ENCODE measurements around the gene SREBF2.

Gene SREBF2

GRCh38 chr22:41844036-41844435 lies 11.1 kb downstream of the SREBF2 start:
- WGBS, 2 experiments (ENCODE audit: insufficient coverage in 2 of 2) = no CpG with 5 or more reads among the region's 1 CpG
- H3K4me1 ChIP-seq (ENCODE audit: control insufficient read depth, insufficient read depth, low read length, poor library complexity, severe bottlenecking) = peaks cover 43% of the 10 kb centered on the region
- H3K4me3 ChIP-seq (ENCODE audit: extremely low read depth, insufficient read depth, low read length, poor library complexity, severe bottlenecking) = no peak overlapping the region
- peaks cover 64% of the 10 kb centered on the region for H3K36me3 ChIP-seq (ENCODE audit: control insufficient read depth, insufficient read depth, low read length)
- no peak overlapping the region for H3K27ac ChIP-seq (ENCODE audit: low read depth, low read length, severe bottlenecking)
- no peaks in the 10 kb centered on the region for H3K9me3 ChIP-seq (ENCODE audit: control insufficient read depth, low read length)

DNA sequence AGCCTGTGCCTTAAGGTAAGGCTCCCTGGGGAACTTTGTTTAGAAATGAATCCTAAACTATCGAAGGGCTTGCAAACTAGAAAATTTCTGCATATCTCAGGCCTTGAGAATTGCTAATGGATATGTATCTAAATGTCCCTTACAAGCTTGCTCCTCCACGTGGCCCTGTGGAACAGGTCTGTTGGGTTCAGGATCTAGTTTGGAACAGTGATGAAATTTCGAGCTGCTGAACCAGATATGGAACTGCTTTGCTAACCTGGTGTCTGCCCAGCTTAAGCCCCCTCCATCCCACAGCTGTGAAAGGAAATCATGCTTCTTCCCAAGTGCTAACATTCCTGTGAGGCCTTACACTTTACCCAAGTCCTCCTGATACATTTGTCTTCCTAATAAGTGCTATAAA lies 11.6 kb downstream of the SREBF2 start:
- H3K27ac ChIP-seq (ENCODE audit: low read depth, low read length, severe bottlenecking) = peak overlapping the region; percentile 8
- WGBS, 2 experiments (ENCODE audit: insufficient coverage in 2 of 2) = 68 to 88% methylated on average over 2 to 3 of the region's 3 CpGs
- no peaks in the 10 kb centered on the region for H3K9me3 ChIP-seq (ENCODE audit: control insufficient read depth, low read length)
- H3K4me1 ChIP-seq (ENCODE audit: control insufficient read depth, insufficient read depth, low read length, poor library complexity, severe bottlenecking) = peaks cover 43% of the 10 kb centered on the region
- H3K36me3 ChIP-seq (ENCODE audit: control insufficient read depth, insufficient read depth, low read length) = peaks cover 64% of the 10 kb centered on the region
- no peak overlapping the region for H3K4me3 ChIP-seq (ENCODE audit: extremely low read depth, insufficient read depth, low read length, poor library complexity, severe bottlenecking)

GRCh38 chr22:41845380-41846267 lies 12.7 kb downstream of the SREBF2 start:
- no peak overlapping the region for H3K4me3 ChIP-seq (ENCODE audit: extremely low read depth, insufficient read depth, low read length, poor library complexity, severe bottlenecking)
- H3K36me3 ChIP-seq (ENCODE audit: control insufficient read depth, insufficient read depth, low read length) = peaks cover 65% of the 10 kb centered on the region
- H3K4me1 ChIP-seq (ENCODE audit: control insufficient read depth, insufficient read depth, low read length, poor library complexity, severe bottlenecking) = peaks cover 43% of the 10 kb centered on the region
- H3K27ac ChIP-seq (ENCODE audit: low read depth, low read length, severe bottlenecking) = peak overlapping the region; percentile 78
- WGBS, 2 experiments (ENCODE audit: insufficient coverage in 2 of 2) = 65 to 78% methylated on average over 3 to 4 of the region's 4 CpGs
- H3K9me3 ChIP-seq (ENCODE audit: control insufficient read depth, low read length) = no peaks in the 10 kb centered on the region

DNA sequence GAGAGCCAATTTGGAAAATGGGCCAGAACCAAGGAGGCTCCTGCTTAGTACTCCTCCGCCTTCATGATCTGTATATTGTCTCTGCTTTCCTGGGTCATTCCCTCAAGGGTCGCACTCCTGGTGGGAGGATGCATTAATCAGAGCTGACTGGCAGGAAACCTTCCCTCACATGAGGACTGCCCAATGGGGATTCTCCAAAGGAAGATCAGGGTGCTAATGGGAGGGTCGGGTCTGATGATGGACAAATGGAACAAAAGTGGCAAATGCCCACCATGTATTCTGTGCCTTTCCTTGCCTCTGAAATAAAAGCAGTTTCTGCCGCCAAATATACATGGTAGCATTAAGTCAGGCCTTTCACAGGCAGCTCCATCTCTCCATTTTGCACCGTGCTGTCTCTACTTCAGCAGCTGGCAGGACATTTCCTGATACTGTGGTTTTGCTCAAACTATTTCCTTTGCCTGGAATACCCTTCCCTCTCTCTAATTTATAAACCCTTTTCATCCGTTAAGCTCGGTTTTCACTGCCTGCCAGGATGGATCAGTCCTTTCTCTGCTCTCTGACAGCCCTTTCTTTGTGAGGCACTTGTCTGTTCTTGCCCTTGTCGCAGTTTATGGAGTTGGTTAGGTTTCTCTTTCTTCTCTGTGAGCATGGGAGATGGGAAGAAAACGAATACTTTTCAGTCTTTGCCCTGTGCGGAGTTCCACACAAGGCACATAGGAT lies 13.5 kb downstream of the SREBF2 start:
- Histone ChIP-seq H3K36me3 (ENCODE audit: control insufficient read depth, insufficient read depth, low read length) (peaks cover 64% of the 10 kb centered on the region), H3K9me3 (ENCODE audit: control insufficient read depth, low read length) (no peaks in the 10 kb centered on the region), H3K27ac (ENCODE audit: low read depth, low read length, severe bottlenecking) (peak overlapping the region; percentile 78), H3K4me1 (ENCODE audit: control insufficient read depth, insufficient read depth, low read length, poor library complexity, severe bottlenecking) (peaks cover 37% of the 10 kb centered on the region), H3K4me3 (ENCODE audit: extremely low read depth, insufficient read depth, low read length, poor library complexity, severe bottlenecking) (no peak overlapping the region)
- 78 to 86% methylated on average over 6 to 7 of the region's 10 CpGs for WGBS, 2 experiments (ENCODE audit: insufficient coverage in 2 of 2)

DNA sequence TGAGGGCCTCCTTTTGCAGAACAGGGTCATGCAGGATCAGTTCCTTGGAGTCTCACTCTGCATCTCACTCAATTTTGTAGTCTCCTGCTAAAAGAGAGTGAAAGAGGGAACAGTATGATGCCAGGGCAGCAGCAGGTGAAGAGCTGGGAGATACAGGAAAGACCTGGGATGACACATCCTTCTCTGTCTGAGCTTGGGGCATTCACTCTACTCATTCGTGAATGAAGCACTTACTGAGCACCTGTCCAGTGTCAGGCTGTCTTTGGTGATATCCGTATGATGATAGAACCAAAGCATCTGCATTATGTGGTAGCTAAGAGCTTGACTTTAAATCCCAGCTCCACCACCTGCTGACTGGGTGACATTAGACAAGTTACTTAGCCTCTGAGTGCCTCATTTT lies 14.4 kb downstream of the SREBF2 start:
- peaks cover 62% of the 10 kb centered on the region for H3K36me3 ChIP-seq (ENCODE audit: control insufficient read depth, insufficient read depth, low read length)
- no peak overlapping the region for H3K4me3 ChIP-seq (ENCODE audit: extremely low read depth, insufficient read depth, low read length, poor library complexity, severe bottlenecking)
- H3K4me1 ChIP-seq (ENCODE audit: control insufficient read depth, insufficient read depth, low read length, poor library complexity, severe bottlenecking) = peaks cover 36% of the 10 kb centered on the region
- 88 to 96% methylated on average over 2 of the region's 2 CpGs for WGBS, 2 experiments (ENCODE audit: insufficient coverage in 2 of 2)
- H3K9me3 ChIP-seq (ENCODE audit: control insufficient read depth, low read length) = no peaks in the 10 kb centered on the region
- H3K27ac ChIP-seq (ENCODE audit: low read depth, low read length, severe bottlenecking) = no peak overlapping the region

DNA sequence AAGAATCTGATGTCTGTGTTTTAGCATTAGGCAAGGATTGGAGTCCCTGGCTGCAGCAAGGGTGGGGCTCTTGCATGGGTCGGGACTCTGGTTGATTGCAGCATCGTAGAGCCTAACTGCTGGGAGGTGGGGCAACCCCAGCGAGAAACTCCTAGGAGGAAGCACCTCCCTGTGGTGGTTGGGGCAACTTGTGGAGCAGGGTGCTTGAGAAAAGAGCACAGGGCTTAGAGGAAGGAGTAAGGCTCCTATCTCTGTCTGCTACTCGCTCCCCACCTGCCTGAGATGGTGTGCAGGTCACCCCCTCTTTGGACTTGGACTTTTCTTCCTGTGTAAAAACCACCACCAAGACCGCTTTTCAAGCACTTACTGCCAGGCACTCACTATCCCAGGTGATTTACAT lies 15.6 kb downstream of the SREBF2 start:
- H3K36me3 ChIP-seq (ENCODE audit: control insufficient read depth, insufficient read depth, low read length) = peaks cover 60% of the 10 kb centered on the region
- 89 to 93% methylated on average over 4 to 5 of the region's 5 CpGs for WGBS, 2 experiments (ENCODE audit: insufficient coverage in 2 of 2)

GRCh38 chr22:41856469-41856868 lies 23.6 kb downstream of the SREBF2 start:
- Histone ChIP-seq H3K4me3 (ENCODE audit: extremely low read depth, insufficient read depth, low read length, poor library complexity, severe bottlenecking) (no peak overlapping the region), H3K4me1 (ENCODE audit: control insufficient read depth, insufficient read depth, low read length, poor library complexity, severe bottlenecking) (peaks cover 23% of the 10 kb centered on the region), H3K36me3 (ENCODE audit: control insufficient read depth, insufficient read depth, low read length) (peaks cover 44% of the 10 kb centered on the region), H3K9me3 (ENCODE audit: control insufficient read depth, low read length) (no peaks in the 10 kb centered on the region), H3K27ac (ENCODE audit: low read depth, low read length, severe bottlenecking) (peak overlapping the region; percentile 30)
- WGBS, 2 experiments (ENCODE audit: insufficient coverage in 2 of 2) = 100% methylated on average over 1 of the region's 2 CpGs; no CpG with 5 or more reads in 1 of the 2 experiments

More for the DNA sequence above, 15.6 kb downstream of the SREBF2 start:
- Histone ChIP-seq H3K9me3 (ENCODE audit: control insufficient read depth, low read length) (no peaks in the 10 kb centered on the region), H3K4me1 (ENCODE audit: control insufficient read depth, insufficient read depth, low read length, poor library complexity, severe bottlenecking) (peaks cover 34% of the 10 kb centered on the region), H3K4me3 (ENCODE audit: extremely low read depth, insufficient read depth, low read length, poor library complexity, severe bottlenecking) (no peak overlapping the region), H3K27ac (ENCODE audit: low read depth, low read length, severe bottlenecking) (no peak overlapping the region)

DNA sequence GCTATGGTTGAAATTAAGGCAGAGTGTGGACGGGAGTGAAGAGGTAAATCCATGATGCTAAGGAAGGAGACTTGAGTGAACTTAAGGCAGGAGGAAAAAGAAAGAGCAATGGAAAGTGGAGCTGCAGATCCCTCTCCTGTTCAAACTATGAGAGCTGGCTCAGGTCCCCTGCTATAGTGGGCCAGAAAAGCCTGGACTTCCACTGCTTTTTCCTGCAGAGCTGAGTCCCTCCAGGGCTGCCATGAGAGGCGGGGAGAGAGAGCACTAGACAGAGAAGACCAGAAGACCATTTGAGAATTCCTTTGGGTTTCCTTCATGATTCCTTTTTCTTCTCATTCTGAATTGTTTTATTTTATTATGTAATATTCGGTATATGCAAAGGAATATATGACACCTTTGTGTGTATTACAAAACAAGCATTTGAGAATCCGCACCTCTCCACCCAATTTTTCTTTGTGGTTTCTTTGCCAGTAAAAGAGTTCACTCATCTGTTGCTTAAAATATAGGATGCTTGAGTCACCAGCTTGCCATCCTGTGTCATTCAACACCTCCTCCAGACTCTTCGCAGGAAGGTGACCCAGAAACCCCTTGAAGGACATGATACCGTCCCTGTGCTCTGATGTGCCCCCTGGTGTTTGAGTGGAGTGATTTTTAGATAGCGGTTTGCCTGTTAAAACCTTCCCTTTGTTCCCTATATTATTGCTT lies 24.4 kb downstream of the SREBF2 start:
- H3K4me3 ChIP-seq (ENCODE audit: extremely low read depth, insufficient read depth, low read length, poor library complexity, severe bottlenecking) = no peak overlapping the region
- H3K36me3 ChIP-seq (ENCODE audit: control insufficient read depth, insufficient read depth, low read length) = peaks cover 38% of the 10 kb centered on the region
- no peaks in the 10 kb centered on the region for H3K9me3 ChIP-seq (ENCODE audit: control insufficient read depth, low read length)
- H3K27ac ChIP-seq (ENCODE audit: low read depth, low read length, severe bottlenecking) = peak overlapping the region; percentile 71
- peaks cover 31% of the 10 kb centered on the region for H3K4me1 ChIP-seq (ENCODE audit: control insufficient read depth, insufficient read depth, low read length, poor library complexity, severe bottlenecking)
- 100% methylated on average over 1 to 2 of the region's 7 CpGs for WGBS, 2 experiments (ENCODE audit: insufficient coverage in 2 of 2)

- H3K27ac ChIP-seq (ENCODE audit: low read depth, low read length, severe bottlenecking) = no peak overlapping the region
- no peaks in the 10 kb centered on the region for H3K9me3 ChIP-seq (ENCODE audit: control insufficient read depth, low read length)
- peaks cover 38% of the 10 kb centered on the region for H3K36me3 ChIP-seq (ENCODE audit: control insufficient read depth, insufficient read depth, low read length)
- peaks cover 35% of the 10 kb centered on the region for H3K4me1 ChIP-seq (ENCODE audit: control insufficient read depth, insufficient read depth, low read length, poor library complexity, severe bottlenecking)
- no peak overlapping the region for H3K4me3 ChIP-seq (ENCODE audit: extremely low read depth, insufficient read depth, low read length, poor library complexity, severe bottlenecking)
Measured at GRCh38 chr22:41857860-41858199, 24.9 kb downstream of the SREBF2 start.

- 93 to 100% methylated on average over 1 to 4 of the region's 4 CpGs for WGBS, 2 experiments (ENCODE audit: insufficient coverage in 2 of 2)
- Histone ChIP-seq H3K4me1 (ENCODE audit: control insufficient read depth, insufficient read depth, low read length, poor library complexity, severe bottlenecking) (peaks cover 34% of the 10 kb centered on the region), H3K9me3 (ENCODE audit: control insufficient read depth, low read length) (no peaks in the 10 kb centered on the region), H3K36me3 (ENCODE audit: control insufficient read depth, insufficient read depth, low read length) (peaks cover 53% of the 10 kb centered on the region), H3K27ac (ENCODE audit: low read depth, low read length, severe bottlenecking) (peak overlapping the region; percentile 81), H3K4me3 (ENCODE audit: extremely low read depth, insufficient read depth, low read length, poor library complexity, severe bottlenecking) (no peak overlapping the region)
Measured at GRCh38 chr22:41862160-41862529, 29.2 kb downstream of the SREBF2 start.

All from mesodermal cell (in vitro differentiated cells).